GM21717 (cell line): ENCODE data around the gene GPA33.

ENCODE experiments used
- ATAC-seq: cut with Tn5 transposase; IDR thresholded peaks from one replicate; pipeline ENCODE4 v1.9.1; 2021; ENCODE audit warnings: mild to moderate bottlenecking, moderate library complexity; ENCODE audit not compliant: unreplicated experiment

The GPA33 gene

GRCh38 chr1:167088746-167089417 lies 1.3 kb downstream of the GPA33 start:
- no peak for ATAC-seq

- ATAC-seq = no peak
Measured at GRCh38 chr1:167086768-167087167, 3.4 kb downstream of the GPA33 start.

GRCh38 chr1:167086033-167086432 lies 4.1 kb downstream of the GPA33 start:
- no peak for ATAC-seq

- ATAC-seq = no peak
Measured at GRCh38 chr1:167084757-167085156, 5.4 kb downstream of the GPA33 start.

- ATAC-seq = no peak
Measured at GRCh38 chr1:167083871-167084270, 6.3 kb downstream of the GPA33 start.

GRCh38 chr1:167083066-167083665 lies 7.0 kb downstream of the GPA33 start:
- no peak for ATAC-seq

- no peak for ATAC-seq
Measured at GRCh38 chr1:167082511-167083027, 7.6 kb downstream of the GPA33 start.

GRCh38 chr1:167081594-167082156 lies 8.5 kb downstream of the GPA33 start:
- ATAC-seq = no peak

GRCh38 chr1:167077868-167078210 lies 12.3 kb downstream of the GPA33 start:
- no peak for ATAC-seq

GRCh38 chr1:167077128-167077867 lies 12.9 kb downstream of the GPA33 start:
- ATAC-seq = no peak

- no peak for ATAC-seq
Measured at GRCh38 chr1:167076136-167076710, 14.0 kb downstream of the GPA33 start.

GRCh38 chr1:167071286-167071685 lies 18.9 kb downstream of the GPA33 start:
- ATAC-seq = no peak

- ATAC-seq = no peak
Measured at GRCh38 chr1:167068761-167069160, 21.4 kb downstream of the GPA33 start.

GRCh38 chr1:167067904-167068303 lies 22.3 kb downstream of the GPA33 start:
- no peak for ATAC-seq

GRCh38 chr1:167066333-167067122 lies 23.6 kb downstream of the GPA33 start:
- ATAC-seq = peak; percentile 75

GRCh38 chr1:167065471-167065870 lies 24.7 kb downstream of the GPA33 start:
- ATAC-seq = no peak

- no peak for ATAC-seq
Measured at GRCh38 chr1:167064621-167065020, 25.6 kb downstream of the GPA33 start.

- no peak for ATAC-seq
Measured at GRCh38 chr1:167061073-167061464, 29.1 kb downstream of the GPA33 start.

GRCh38 chr1:167060141-167061072 lies 29.8 kb downstream of the GPA33 start:
- ATAC-seq = no peak

- no peak for ATAC-seq
Measured at GRCh38 chr1:167059809-167060107, 30.4 kb downstream of the GPA33 start.
